HepG2 (cell line): ENCODE results near the gene RNF40. TPM values are rescaled to one million over a fixed set of nuclear protein-coding genes. Genes with fewer than 3 reads are reported as not detected.

Source experiments
- ARNT2 ChIP-seq: sonication (generic); formaldehyde crosslinking; IDR thresholded peaks from 2 replicates; pipeline ENCODE4 v1.8.0; 2022; ENCODE audit warnings: mild to moderate bottlenecking, low read depth, missing genetic modification reagents, moderate library complexity
- BHLHE40 ChIP-seq: IDR thresholded peaks from 2 replicates; pipeline ENCODE4 v1.6.1; 2011; ENCODE audit warnings: low read length, improper control_type of control experiment
- CBX5 ChIP-seq: sonication (generic); formaldehyde crosslinking; IDR thresholded peaks from 2 replicates; pipeline ENCODE4 v1.4.0; 2020; ENCODE audit warnings: missing genetic modification reagents, borderline replicate concordance
- CENPT ChIP-seq: sonication (generic); formaldehyde crosslinking; IDR thresholded peaks from 2 replicates; pipeline ENCODE4 v1.8.0; 2022; ENCODE audit warnings: low read depth, mild to moderate bottlenecking, moderate library complexity, missing genetic modification reagents
- DNMT1 ChIP-seq: sonication (generic); formaldehyde crosslinking; IDR thresholded peaks from 2 replicates; pipeline ENCODE4 v1.5.1; 2020; ENCODE audit warnings: mild to moderate bottlenecking, missing genetic modification reagents
- KDM2A ChIP-seq: sonication (generic); formaldehyde crosslinking; IDR thresholded peaks from 2 replicates; pipeline ENCODE4 v1.4.0; 2020; ENCODE audit warnings: low read depth, missing genetic modification reagents, borderline replicate concordance
- MEF2D ChIP-seq: sonication (generic); formaldehyde crosslinking; IDR thresholded peaks from 2 replicates; pipeline ENCODE4 v1.5.1; 2020; ENCODE audit warnings: mild to moderate bottlenecking, missing genetic modification reagents
- MTA1 ChIP-seq: sonication (generic); formaldehyde crosslinking; IDR thresholded peaks from 2 replicates; pipeline ENCODE4 v1.4.0; 2020; ENCODE audit warnings: missing genetic modification reagents, mild to moderate bottlenecking, borderline replicate concordance
- RAD51 ChIP-seq: fragments of 450-650 bp; IDR thresholded peaks from 2 replicates; pipeline ENCODE4 v1.6.1; 2016; ENCODE audit warnings: borderline replicate concordance
- SOX6 ChIP-seq, 2 experiments: fragments of 450-650 bp in 1 of 2; sonication (generic) in 1 of 2; formaldehyde crosslinking in 1 of 2; IDR thresholded peaks; 2 replicates each; pipeline versions ENCODE4 v1.4.0 to v1.6.1; 2017 to 2020; ENCODE audit warnings: antibody characterized with exemption in 1 of 2, mild to moderate bottlenecking in 1 of 2, missing genetic modification reagents in 1 of 2
- ZFAT ChIP-seq: sonication (generic); formaldehyde crosslinking; conservative IDR thresholded peaks from 2 replicates; pipeline ENCODE4 v1.8.1; 2023; ENCODE audit warnings: missing genetic modification reagents, inconsistent platforms
- ZFP36L2 ChIP-seq: sonication (generic); formaldehyde crosslinking; IDR thresholded peaks from 2 replicates; pipeline ENCODE4 v1.4.0; 2020; ENCODE audit warnings: missing genetic modification reagents
- ZKSCAN5 ChIP-seq: sonication (generic); formaldehyde crosslinking; IDR thresholded peaks from 2 replicates; pipeline ENCODE4 v1.5.1; 2020; ENCODE audit warnings: mild to moderate bottlenecking, missing genetic modification reagents
- ZKSCAN8 ChIP-seq: IDR thresholded peaks from 2 replicates; pipeline ENCODE4 v1.6.1; 2016; ENCODE audit warnings: borderline replicate concordance, missing genetic modification reagents, missing compliant biosample characterization
- ZMYM3 ChIP-seq: sonication (generic); formaldehyde crosslinking; IDR thresholded peaks from 2 replicates; pipeline ENCODE4 v1.5.1; 2020; ENCODE audit warnings: mild to moderate bottlenecking, missing genetic modification reagents
- ZNF382 ChIP-seq: sonication (generic); formaldehyde crosslinking; IDR thresholded peaks from 2 replicates; pipeline ENCODE4 v1.5.0; 2020; ENCODE audit warnings: missing genetic modification reagents, mild to moderate bottlenecking, borderline replicate concordance
- ZNF383 ChIP-seq: sonication (generic); formaldehyde crosslinking; IDR thresholded peaks from 2 replicates; pipeline ENCODE4 v1.4.0; 2020; ENCODE audit warnings: missing genetic modification reagents, mild to moderate bottlenecking, borderline replicate concordance
- ZNF615 ChIP-seq: sonication (generic); formaldehyde crosslinking; IDR thresholded peaks from 2 replicates; pipeline ENCODE4 v1.5.0; 2020; ENCODE audit warnings: mild to moderate bottlenecking, missing genetic modification reagents, borderline replicate concordance
- ZNF629 ChIP-seq: sonication (generic); formaldehyde crosslinking; conservative IDR thresholded peaks from 2 replicates; pipeline ENCODE4 v1.5.0; 2020; ENCODE audit warnings: missing genetic modification reagents
- polyA plus RNA-seq, 8 experiments: library from polyadenylated mRNA; depleted of rRNA in 3 of 8; stranded (reverse) in 7 of 8; unstranded in 1 of 8; fragments of >200 nt; fragmentation: Illumina TruSeq in 4 of 8; extraction: Trizol in 4 of 8; gene quantifications; 2 replicates each; pipeline versions ENCODE4 v1.2.1 to v1.2.3, GENCODE V29; 2011 to 2016; ENCODE audit warnings: low read depth in 4 of 8, missing spikeins in 1 of 8, mixed read lengths in 1 of 8; ENCODE audit not compliant: insufficient read depth in 1 of 8
- total RNA-seq, 5 experiments: library from RNA; depleted of rRNA; stranded (reverse); fragments of >200 nt; fragmentation: Illumina TruSeq; extraction: Trizol; gene quantifications; 2 replicates each; pipeline ENCODE4 v1.2.3, GENCODE V29; 2016; ENCODE audit warnings: low read depth in 1 of 5
- TF ChIP-seq, protein P1 (sequence below): sonication (generic); formaldehyde crosslinking; IDR thresholded peaks from 2 replicates; pipeline ENCODE4 v1.5.0; 2020; ENCODE audit warnings: missing genetic modification reagents
- TF ChIP-seq, protein P2 (sequence below): sonication (generic); formaldehyde crosslinking; IDR thresholded peaks from 2 replicates; pipeline ENCODE4 v1.9.0; 2021; ENCODE audit warnings: mild to moderate bottlenecking, missing genetic modification reagents

The RNF40 gene
- total and polyA plus RNA-seq, 2 of the 13 experiments (the other 11 are each of a cell fraction or from before 2014, with no cell fraction given), result 84.0 to 85.6 TPM

DNA sequence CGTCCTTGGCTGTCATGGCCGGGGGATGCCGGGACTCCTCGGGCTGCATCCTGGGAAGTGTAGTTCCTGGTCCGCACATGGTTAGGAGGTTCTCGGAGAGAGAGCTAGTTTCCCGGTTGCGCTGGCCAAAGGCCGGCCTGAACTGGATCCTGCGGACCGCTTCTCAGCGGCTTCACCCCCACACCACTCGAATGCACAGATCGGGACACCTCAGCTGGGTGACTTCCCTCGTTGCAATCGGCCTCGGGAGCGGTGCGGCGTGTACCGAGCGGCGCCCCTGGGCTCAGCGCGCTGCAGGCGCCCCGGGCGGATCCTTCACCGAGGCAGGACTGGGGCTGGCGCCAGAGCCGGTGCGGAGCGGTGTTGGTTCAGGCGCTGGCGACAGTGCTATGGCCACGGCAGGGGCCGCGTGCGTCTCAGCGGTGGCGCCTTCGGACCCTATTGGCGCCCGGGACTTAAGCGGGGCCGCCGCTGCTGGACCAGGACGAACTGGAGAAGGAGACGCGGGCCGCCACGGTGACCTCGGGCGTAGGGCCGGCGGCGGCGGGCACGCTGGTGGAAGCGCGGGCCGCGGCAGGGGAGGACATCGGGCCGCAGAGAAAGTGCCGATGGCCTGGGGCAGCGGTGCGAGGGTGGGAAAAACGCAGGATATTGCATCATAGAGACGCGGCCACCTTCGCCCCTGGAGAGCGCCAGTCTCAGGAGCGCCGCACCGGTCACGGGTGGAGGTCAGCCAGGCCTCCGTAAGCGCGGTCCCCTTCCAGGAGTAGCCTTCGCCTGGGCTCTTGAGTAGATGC, 13.5 kb downstream of the RNF40 start (continued):
- TF ChIP-seq ZNF615 (no peak), ZFAT (CRISPR knock-in tag) (peak; percentile 87), ZNF383 (CRISPR knock-in tag) (0 out of 2 replicates have a peak, but pooled peaks have one; percentile 92), DNMT1 (CRISPR knock-in tag) (peak; percentile 94), ZNF629 (CRISPR knock-in tag) (no peak), ZKSCAN8 (CRISPR knock-in tag) (peak; percentile 61), RAD51 (no peak), MEF2D (CRISPR knock-in tag) (no peak; the same call in 1 of the 2 replicates), ZMYM3 (CRISPR knock-in tag) (no peak), ZKSCAN5 (no peak), ZNF382 (CRISPR knock-in tag) (no peak), ARNT2 (peak; percentile 94), BHLHE40 (0 out of 2 replicates have a peak, but pooled peaks have one; percentile 5), SOX6 (IDR thresholded peaks at IDR 0.05) (no peak), SOX6 (CRISPR knock-in tag; IDR thresholded peaks at IDR 0.05) (peak; percentile 46), ZFP36L2 (CRISPR knock-in tag) (no peak; the same call in none of the 2 replicates), CENPT (no peak; the same call in none of the 2 replicates), CBX5 (CRISPR knock-in tag) (0 out of 2 replicates have a peak, but pooled peaks have one; percentile 22), KDM2A (peak; percentile 100), MTA1 (CRISPR knock-in tag) (peak; percentile 59; the same call in 1 of the 2 replicates)
- TF ChIP-seq, protein P1, sequence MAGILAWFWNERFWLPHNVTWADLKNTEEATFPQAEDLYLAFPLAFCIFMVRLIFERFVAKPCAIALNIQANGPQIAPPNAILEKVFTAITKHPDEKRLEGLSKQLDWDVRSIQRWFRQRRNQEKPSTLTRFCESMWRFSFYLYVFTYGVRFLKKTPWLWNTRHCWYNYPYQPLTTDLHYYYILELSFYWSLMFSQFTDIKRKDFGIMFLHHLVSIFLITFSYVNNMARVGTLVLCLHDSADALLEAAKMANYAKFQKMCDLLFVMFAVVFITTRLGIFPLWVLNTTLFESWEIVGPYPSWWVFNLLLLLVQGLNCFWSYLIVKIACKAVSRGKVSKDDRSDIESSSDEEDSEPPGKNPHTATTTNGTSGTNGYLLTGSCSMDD, result no peak; the same call in 1 of the 2 replicates
- TF ChIP-seq, protein P2, sequence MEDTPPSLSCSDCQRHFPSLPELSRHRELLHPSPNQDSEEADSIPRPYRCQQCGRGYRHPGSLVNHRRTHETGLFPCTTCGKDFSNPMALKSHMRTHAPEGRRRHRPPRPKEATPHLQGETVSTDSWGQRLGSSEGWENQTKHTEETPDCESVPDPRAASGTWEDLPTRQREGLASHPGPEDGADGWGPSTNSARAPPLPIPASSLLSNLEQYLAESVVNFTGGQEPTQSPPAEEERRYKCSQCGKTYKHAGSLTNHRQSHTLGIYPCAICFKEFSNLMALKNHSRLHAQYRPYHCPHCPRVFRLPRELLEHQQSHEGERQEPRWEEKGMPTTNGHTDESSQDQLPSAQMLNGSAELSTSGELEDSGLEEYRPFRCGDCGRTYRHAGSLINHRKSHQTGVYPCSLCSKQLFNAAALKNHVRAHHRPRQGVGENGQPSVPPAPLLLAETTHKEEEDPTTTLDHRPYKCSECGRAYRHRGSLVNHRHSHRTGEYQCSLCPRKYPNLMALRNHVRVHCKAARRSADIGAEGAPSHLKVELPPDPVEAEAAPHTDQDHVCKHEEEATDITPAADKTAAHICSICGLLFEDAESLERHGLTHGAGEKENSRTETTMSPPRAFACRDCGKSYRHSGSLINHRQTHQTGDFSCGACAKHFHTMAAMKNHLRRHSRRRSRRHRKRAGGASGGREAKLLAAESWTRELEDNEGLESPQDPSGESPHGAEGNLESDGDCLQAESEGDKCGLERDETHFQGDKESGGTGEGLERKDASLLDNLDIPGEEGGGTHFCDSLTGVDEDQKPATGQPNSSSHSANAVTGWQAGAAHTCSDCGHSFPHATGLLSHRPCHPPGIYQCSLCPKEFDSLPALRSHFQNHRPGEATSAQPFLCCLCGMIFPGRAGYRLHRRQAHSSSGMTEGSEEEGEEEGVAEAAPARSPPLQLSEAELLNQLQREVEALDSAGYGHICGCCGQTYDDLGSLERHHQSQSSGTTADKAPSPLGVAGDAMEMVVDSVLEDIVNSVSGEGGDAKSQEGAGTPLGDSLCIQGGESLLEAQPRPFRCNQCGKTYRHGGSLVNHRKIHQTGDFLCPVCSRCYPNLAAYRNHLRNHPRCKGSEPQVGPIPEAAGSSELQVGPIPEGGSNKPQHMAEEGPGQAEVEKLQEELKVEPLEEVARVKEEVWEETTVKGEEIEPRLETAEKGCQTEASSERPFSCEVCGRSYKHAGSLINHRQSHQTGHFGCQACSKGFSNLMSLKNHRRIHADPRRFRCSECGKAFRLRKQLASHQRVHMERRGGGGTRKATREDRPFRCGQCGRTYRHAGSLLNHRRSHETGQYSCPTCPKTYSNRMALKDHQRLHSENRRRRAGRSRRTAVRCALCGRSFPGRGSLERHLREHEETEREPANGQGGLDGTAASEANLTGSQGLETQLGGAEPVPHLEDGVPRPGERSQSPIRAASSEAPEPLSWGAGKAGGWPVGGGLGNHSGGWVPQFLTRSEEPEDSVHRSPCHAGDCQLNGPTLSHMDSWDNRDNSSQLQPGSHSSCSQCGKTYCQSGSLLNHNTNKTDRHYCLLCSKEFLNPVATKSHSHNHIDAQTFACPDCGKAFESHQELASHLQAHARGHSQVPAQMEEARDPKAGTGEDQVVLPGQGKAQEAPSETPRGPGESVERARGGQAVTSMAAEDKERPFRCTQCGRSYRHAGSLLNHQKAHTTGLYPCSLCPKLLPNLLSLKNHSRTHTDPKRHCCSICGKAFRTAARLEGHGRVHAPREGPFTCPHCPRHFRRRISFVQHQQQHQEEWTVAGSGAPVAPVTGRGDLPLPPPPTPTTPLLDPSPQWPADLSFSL (CRISPR knock-in tag), result no peak
